AG09309 (cell line): ENCODE results near the gene MECP2.
A peak's percentile ranks its signal among the peaks of the same experiment; 100 is the strongest.

Experiments
- DNase-seq: peaks from one replicate; pipeline ENCODE4 v3.0.0-alpha.2; 2010; ENCODE audit warnings: low read depth
- H3K4me3 ChIP-seq: 2 replicates; pipeline ENCODE4 v1.5.1; 2011; ENCODE audit warnings: mild to moderate bottlenecking, low read depth, low read length, moderate library complexity; ENCODE audit not compliant: control insufficient read depth
- TF ChIP-seq, protein P1 (sequence below): IDR thresholded peaks from 2 replicates; pipeline ENCODE4 v1.5.1; 2011; ENCODE audit warnings: mild to moderate bottlenecking, low read depth, low read length, inconsistent platforms; ENCODE audit not compliant: insufficient read depth, control insufficient read depth; ENCODE audit errors: missing control alignments

The MECP2 gene

DNA sequence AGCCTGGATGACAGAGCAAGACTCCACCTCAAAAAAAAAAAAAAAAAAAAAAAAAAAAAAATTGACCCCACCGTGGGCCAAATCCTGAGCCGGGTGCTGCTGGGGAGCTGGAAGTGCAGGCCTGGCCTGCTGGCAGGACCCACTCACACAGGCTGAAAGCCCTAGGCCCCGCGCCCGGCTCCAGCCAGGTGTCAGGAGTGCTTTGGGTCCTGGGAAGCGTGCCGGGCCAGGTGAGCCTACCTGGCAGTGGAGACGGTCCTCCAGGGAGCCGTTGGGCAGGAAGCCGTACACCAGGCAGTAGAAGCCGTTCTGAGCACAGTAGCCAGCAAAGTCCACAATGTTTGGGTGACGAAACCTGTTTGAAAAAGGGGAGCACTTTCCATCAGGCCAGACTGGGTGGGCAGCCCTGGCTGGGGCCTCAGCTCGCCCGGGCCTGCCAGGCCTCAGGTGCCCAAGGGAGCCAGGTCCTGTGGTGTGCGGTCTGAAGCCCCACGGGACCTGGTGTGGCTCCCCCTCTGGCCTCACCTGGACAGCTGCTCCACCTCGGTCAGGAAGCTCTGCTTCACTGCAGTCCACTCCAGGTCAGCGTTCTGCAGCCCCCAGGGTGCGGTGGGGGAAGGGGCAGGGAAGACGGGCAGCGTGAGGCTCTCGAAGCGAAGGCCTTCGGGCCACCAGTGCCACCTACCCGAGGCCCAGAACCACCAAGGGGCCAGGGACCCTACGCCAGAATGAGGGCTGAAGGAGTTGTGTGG, 79.6 kb downstream of the MECP2 start:
- DNase-seq, result no peak
- peak overlapping the region; percentile 44 for H3K4me3 ChIP-seq
- TF ChIP-seq, protein P1, sequence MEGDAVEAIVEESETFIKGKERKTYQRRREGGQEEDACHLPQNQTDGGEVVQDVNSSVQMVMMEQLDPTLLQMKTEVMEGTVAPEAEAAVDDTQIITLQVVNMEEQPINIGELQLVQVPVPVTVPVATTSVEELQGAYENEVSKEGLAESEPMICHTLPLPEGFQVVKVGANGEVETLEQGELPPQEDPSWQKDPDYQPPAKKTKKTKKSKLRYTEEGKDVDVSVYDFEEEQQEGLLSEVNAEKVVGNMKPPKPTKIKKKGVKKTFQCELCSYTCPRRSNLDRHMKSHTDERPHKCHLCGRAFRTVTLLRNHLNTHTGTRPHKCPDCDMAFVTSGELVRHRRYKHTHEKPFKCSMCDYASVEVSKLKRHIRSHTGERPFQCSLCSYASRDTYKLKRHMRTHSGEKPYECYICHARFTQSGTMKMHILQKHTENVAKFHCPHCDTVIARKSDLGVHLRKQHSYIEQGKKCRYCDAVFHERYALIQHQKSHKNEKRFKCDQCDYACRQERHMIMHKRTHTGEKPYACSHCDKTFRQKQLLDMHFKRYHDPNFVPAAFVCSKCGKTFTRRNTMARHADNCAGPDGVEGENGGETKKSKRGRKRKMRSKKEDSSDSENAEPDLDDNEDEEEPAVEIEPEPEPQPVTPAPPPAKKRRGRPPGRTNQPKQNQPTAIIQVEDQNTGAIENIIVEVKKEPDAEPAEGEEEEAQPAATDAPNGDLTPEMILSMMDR, result no peak

DNA sequence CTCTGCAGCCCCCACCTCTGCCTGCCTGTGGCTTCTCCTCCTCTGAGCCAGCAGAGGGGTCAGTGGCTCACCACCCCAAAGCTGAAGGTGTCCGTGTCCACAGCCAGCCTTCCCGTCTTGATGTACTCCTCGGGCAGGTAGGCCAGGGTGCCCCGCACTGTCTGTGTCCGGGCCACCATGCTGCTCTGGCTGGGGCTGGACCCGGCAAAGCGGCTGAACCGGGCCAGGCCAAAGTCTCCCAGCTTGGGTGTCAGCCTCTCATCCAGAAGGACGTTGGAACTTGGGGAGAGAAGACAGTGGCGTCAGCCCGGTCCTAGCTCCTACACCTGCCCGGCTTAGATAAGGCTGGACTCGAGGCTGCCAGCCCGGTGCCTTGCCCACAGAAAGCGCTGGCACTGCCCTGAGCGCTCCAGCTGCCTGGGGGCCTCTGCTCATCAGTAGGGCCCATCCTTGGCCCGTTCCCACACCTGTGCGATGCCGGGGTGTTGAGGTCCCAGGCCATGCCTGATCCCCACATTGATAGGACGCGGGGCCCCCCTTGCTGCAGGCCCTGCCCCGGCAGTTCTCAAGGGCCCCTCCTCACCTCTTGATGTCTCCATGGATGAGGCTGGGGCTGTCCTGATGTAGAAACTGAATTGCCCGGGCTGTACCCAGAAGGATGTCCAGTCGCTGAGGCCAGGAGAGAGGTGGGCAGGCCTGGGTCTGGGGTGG, 81.0 kb downstream of the MECP2 start:
- DNase-seq, result no peak
- TF ChIP-seq, protein P1, result no peak
- H3K4me3 ChIP-seq, result no peak overlapping the region

DNA sequence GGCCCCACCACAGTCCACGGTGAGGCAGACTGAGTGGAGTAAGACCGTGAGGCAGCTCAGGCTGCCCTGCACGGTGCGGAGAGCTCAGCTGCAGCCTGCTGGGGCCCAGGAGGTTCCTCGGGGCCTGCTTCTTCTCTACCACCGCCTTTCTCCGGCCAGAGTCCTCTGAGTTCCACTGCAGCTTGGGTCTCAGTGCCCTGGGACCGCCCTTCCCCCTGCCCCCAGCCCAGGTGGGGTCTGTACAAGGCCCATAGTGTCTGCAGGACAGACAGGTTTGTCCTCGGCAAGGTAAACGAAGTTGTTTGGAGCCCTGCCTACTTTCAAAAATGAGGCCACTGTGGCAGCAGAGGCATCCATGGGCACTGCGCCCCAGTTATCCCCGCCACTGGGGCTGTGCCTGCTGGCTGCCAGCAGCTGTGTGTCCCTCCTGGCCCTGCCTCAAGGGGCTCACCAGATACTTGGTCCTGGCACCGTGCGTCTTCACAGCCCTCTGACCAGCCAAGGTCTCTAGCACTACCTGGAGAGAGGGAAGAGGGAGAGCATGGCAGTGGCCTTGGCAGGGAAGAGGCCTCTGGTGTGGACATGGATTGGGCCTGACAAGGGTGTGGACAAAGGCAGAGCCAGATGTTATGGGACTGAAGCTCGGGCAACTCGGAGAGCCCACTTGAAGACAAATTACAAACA, 81.8 kb downstream of the MECP2 start:
- H3K4me3 ChIP-seq, result no peak overlapping the region
- TF ChIP-seq, protein P1, result no peak
- no peak for DNase-seq

DNA sequence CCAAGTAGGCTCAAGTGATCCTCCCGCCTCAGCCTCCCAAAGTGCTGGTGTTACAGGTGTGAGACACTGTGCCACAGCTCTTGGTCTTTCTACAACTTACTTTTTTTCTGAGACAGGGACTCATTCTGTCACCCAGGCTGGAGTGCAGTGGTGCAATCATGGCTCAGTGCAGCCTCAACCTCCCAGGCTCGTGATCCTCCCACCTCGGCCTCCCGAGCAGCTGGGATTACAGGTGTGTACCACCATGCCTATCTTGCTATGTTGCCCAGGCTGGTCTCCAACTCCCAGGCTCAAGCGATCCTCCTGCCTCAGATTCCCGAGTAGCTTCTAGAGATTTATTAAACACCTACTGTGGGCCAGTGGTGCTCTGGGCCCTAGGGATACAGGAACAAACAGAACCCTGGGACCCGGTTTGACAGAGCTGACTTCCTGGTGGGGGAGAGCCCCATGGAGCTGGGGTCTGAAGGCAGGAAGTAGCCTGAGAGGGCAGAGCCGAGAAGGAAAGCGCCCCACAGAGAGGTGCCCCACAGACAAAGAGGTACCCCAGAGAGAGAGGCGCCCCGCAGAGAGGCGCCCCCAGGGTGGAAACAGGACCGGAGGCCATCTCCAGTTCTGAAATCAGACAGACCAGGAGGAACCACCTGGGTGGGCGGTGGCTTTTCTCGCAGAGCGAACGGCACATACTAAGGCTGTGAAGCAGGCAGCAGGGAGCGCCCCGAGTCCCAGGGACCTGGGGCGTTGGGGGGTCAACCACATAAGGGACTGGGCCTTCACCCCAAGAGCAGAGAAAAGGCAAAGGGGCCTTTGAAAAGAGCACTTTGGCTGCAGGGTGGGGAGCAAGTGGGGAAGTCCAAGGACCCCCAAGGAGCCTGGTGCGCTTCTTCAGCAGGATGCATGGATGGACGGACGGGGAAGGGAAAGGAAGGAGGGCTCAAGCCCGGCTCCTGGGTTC, 82.8 kb downstream of the MECP2 start:
- TF ChIP-seq, protein P1, result no peak
- no peak for DNase-seq
- no peak overlapping the region for H3K4me3 ChIP-seq

DNA sequence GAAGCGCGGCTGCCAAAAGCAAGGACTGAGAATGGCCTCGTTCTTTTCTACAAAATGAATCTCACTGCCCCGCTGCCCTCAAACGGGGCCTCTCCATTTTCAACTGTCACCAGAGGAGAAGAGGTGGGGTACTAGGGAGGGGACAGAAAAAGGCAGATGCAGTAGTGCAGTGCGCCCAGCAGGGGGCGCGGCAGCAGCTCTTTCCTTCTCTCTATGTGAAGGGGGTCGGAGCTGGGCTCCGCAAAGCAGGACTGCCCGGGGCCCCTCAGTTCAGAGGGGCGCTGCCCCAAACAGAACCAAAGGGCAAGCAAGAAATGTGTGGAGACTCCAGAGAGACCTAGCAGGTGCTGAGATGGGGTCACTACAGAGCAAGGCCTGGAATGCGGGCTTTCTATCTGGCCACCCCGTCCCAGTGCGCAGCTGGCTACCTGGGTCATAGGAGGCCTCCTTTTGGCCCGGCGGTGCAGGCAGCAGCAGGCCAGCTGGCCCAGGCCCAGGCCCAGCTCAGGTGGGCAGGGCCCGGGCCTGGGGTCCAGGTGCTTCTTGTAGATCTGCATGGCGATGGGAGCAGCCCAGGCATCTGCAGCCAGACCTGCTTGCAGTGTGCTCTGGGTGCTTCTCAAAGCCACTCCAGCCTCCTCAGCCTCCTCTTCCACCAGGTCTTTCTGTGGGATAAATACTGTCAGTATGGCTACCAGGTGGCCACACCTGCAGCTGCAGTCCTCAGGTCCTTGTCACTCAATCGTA, 83.7 kb downstream of the MECP2 start:
- TF ChIP-seq, protein P1, result peak; percentile 85
- H3K4me3 ChIP-seq, result no peak overlapping the region
- DNase-seq, result no peak
